Amygdala (tissue), 56 donors: ENCODE results near the gene CLCNKA.
A peak's percentile ranks its signal among the peaks of the same experiment; 100 is the strongest.
"Not testable (repeated sequence)": the region's sequence is repeated elsewhere in the genome, so short reads cannot be mapped to it uniquely, and the experiment has no call there.

ENCODE experiments used
- DNase-seq, 56 donors: peaks; one replicate each; lab custom pipeline; 2025; lab: John Stamatoyannopoulos, UW

Gene CLCNKA

DNA sequence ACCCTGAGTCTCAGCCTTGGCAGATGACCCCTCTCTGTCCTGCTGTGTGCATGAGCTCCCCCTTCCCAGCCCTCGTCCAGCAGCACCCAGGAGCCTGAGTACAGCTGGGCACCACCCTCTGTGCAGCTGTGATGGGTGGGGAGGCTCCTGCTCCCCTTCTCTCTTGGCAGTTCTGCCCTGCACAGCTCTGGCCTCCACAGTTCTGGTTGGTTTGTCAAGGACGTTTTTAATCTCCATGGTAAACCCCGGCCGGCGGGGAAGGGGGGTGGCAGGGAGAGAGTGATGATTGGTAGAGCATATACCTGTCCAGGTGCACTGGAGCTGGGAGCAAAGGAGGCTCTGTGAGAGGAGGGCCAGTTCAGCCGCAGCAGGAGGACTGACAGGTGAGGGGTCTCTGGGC lies at the start of gene CLCNKA:
CLCNKA (plus strand) TSS at position 356 of the 400 bp plus-strand sequence. CDS start 584 bp downstream, outside the sequence.
- DNase-seq = no peak

DNA sequence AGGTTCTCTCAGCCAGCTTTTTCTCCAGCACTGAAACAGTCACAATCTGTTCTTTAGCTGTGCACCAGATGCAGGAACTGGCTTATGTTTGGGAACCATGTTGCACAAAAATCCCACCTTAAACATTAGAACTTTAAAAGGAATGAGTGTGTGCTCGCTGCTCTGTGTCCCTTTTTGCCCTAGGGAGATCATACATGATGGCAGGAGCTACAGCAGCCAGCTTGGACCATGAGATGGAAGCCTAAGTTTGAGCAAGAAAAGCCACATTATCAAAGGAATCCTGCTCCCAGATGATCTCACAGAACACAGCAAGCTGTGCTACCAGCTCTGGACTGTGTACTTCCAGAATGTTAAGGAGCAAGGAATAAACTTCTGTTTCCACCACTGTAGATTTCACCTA lies 49.4 kb upstream of the CLCNKA start:
- DNase-seq = no peak

DNA sequence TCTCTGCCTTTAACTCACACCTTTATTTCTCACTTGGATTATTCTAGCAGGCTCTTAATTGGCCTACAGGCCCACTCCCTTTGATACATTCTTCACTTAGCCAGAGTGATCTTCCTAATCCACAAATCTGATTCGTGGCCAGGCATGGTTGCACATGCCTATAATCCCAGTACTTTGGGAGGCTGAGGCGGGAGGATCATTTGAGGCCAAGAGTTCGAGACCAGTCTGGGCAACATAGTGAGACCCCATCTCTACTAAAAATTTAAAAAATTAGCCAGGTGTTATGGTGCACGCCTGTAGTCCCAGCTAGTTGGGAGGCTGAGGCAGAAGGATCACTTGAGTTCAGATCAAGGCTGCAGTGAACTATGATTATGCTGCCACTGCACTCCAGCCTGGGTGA lies 48.1 kb upstream of the CLCNKA start:
- no peak for DNase-seq

DNA sequence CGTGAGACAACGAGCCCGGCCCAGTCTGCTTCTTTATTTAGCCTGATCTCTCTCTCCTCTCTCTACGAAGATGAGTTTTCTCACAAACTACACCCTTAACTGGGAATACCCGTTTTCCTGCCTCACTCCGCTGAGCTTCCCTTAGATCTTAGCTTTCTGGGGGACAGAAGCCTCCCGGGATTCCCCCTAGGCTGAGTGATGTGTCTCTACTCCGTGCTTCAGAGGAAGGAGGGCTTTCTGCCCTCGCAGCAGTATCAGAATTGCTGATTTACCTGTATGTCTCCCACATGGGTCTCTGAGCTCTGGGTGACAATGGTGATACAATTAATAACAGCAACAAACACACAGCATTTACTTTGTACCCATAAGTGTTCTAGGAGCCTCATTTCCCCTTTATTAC lies 47.0 kb upstream of the CLCNKA start:
- no peak for DNase-seq

DNA sequence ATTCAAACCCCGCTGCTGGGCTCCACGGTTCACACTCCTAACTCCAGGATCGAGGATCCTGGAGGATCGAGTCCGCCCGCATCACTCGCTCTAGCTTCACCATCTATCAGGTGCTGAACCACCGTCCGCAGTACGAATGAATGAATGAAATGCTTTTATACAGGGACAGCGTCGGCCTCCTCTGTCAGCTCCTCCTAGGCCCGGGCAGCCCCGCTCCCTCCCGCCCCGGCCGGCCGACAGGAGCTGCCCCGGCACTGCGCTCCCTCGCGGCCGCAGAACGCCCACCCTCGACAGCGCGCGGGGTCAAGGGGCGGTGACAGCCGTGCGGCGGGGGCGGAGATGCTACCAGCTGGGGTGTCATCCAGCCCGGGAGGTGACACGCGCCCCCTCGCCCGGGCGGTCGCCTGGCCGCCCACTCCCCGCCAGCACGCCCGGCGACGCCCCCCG lies 46.5 kb upstream of the CLCNKA start:
- peak in 37 of 56 donors; percentile 35 to 88 (median 70) for DNase-seq

DNA sequence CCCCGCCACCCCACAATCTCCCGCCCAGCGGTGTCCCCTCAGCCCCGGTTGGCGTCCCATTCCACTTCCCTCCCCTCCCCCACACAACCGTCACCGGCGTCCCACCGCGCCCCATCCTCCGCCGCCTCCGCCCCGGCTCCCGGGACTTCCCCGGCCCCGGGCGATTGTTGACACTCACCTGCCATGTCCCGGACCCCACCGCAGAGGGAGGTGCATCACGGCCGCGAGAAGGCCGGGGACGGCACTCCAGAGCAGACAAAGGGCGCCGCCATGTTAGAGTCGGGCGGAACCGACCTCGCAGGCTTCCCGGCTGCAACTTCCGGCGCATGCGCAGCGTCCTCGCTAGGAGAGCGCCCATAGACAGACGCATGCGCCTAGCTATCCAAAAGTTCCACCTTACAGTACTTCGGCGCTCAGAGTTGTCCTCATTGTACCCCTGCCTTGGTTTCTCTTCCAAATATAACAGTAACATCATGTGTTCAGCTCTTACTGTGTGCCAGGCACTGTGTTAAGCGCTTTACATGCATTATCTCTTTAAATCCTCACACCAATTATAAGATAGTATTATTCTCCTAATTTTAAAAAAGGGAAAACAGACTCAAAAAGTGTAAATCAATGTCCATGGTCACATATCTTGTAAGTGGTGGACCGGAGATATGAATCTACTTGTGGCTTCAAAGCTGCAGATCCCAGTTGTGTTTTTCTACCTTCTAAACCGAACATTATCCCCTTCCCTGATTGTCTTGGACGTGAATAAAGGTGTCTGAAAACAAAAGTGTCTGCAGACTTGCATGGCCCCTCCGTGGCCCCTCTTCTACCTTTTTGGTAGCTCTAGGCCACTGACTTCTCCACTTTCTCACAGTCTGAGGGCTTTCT lies 45.8 kb upstream of the CLCNKA start, which contains the start of gene ZBTB17:
ZBTB17 (minus strand) TSS at position 297 of the 876 bp plus-strand sequence. CDS start 27,606 bp downstream, outside the sequence.
- DNase-seq = peak; percentile 34 to 93 (median 81)

DNA sequence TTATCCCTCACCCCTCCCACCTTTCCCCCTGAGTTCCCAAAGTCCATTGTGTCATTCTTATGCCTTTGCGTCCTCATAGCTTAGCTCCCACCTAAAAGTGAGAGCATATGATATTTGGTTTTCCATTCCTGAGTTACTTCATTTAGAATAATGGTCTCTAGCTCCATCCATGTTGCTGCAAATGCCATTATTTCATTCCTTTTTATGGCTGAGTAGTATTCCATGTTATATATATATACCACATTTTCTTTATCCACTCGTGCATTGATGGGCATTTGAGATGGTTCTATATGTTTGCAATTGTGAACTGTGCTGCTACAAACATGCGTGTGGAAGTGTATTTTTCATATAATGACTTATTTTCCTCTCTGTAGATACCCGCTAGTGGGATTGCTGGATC lies 43.9 kb upstream of the CLCNKA start:
- not testable (repeated sequence) for DNase-seq

DNA sequence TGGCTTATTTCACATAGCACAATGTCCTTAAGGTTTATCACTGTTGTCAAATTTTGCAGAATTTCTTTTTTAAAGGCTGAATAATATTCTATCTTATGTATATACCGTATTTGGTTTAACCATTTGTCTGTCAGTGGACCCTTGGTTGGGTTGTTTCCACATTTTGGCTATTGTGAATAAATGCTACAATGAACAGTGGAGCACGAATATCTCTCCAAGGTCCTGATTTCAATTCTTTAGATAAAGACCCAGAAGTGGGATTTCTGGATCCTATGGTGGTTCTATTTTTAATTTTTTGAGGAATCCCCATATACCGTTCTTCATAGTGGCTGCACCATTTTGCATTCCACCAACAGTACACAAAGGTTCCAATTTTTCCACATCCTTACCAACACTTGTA lies 40.2 kb upstream of the CLCNKA start:
- no peak for DNase-seq

DNA sequence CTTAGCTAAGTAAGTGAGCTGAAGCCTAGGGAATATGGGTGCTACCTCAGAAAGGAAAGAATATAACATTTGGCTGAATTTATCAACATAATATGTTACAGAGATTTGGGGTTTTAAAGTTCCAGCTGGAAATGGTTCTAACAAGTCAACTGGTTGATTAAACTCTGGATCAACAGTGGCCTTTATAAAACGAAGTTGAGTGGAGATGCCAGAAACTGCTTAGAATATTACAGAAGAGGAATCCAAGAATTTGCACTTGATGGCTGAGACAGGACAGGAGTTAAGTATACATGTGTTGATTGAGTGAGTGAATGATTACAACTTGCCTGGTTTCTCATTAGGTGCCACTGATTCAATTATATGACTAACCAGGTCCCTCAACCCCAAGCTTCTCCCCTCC lies 38.6 kb upstream of the CLCNKA start:
- no peak for DNase-seq

DNA sequence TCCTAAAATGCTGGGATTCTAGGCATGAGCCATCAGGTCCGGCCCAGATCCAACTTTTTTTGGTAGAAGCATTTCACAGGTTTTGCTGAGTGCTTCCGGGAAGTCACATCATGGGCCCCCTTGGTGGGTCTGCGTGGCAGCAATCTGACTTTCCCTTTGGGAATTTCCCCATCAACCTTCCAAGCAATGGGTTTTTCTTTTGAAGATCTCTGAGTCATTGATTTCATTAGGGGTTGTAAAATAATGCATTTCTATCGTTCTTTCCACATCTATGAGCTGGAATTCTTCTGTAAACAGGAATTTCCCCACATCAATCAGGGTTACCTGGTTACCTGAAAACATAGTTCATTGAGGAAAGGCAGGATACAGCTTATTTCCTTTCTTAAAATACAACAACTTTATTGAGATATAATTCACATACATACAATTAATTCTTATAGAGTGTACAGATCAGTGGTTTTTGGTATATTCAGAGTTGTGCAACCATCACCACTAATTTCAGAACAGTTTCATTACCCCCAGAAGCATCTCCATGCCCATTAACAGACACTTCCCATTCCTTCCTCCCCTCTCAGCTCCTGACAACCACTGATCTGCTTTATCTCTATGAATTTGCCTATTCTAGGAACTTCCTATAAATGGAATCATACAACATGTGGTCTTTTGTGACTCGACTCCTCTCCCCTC lies 36.1 kb upstream of the CLCNKA start:
- no peak for DNase-seq

DNA sequence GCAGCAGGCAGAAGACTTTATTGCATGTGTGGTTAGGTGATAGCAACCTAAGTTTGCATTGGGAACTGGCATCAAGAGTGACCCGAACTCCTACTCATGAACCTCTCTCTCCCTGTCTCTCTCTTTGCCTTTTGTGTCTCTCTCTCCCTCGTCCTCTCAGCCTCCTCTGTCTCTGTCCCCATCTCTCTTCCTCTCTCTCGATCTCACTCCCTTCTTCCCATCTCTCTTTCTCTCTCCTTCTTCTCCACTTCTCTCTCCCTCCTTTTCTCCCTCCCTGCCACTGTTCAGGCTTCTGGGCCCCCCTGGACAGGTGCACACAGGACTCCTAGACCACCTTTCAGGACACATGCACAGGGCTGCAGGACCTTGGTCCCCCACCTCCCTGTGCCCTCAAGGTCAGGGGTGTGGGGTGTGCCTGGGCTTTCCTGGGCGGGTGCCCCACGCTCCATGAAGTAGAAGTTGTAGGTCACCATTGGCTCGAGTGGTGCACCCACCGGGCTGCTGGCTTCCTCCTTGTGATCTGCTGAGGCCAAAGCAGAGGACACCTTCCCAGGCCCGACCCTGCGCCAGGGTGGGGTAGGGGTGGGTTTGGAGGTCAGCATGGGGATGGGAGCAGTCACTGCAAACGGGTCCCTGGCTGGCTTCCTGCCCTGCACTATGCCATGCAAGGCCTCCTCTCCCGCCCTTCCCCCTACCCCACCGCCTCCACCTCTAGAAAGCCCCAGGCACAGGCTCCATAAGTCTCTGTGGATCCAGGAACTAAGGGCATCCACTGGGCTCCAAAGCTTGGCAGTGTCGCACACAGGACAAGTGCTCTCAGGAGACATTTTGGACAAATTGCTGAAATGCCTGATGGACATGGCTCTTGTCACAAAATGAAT lies 32.7 kb upstream of the CLCNKA start:
- no peak for DNase-seq

DNA sequence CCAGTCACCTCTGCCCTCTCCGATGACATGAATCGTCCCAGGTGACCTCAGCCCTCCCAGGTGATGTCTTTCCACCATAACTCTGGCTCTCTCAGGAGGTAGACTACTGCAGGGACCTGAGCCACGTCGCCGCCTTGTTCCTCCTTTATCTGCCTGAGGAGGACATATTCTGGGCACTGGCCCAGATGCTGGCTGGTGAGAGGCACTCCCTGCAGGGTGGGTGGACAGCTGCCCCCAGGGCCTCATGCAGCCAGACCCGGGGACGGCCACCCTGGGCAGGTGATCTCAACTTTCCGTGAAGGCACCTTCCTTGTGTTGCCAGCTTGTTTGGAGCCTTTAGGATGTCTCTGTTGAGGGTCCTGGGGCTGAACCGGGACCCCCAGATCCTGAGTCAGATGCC lies 32.1 kb upstream of the CLCNKA start:
- no peak for DNase-seq

DNA sequence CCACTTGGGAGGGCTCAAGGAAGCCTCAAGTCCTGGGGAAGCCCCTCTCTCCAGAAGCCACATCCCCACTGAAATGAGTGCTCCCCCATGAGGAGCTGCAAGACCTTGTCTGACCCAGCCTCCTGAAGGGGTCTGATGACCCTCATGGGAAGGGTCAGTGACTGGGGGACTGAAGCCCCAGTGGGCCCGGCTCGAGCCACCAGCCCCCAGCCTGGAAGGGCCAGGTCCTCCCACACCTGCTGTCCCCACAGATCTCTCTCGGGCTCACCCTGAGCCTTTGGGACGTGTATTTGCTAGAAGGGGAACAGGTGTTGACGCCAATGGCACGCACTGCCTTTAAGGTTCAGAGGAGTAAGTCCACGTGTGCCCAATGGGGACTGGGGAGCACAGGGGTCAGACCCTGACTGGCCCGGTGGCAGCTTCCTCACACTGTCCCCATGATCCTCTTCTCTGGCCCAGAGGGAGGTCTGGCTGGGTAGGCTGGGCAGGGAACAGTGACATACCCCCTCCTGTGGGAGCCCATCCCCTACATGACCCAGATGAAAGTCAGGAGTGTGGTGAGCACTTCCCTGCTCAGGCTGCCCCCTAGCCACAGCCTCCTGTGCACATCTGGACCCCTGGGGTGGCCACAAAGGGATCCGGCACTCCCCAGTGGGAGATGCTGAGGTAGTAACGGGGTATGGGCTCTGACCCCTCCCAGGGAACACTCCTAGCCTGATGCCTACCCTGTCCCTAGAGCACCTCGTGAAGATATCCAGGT lies 30.2 kb upstream of the CLCNKA start:
- no peak for DNase-seq

DNA sequence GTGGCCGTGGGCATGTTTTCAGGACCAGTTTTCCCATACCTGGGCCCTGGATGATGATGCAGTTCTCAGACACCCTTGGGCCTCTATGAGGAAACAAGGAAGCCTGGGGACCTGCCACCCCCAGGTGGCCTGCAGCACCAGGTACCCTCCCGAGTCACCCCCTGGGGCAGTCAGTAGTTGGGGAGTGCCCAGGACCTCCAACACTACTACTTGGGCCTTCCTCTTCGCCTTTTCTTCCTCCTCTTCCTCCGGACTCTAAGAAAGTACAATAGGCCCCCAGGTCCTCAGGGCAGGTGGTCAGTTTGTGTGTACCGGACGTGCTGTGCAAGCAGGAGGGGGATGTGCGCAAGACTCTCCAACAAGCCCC lies 29.7 kb upstream of the CLCNKA start:
- DNase-seq = no peak

DNA sequence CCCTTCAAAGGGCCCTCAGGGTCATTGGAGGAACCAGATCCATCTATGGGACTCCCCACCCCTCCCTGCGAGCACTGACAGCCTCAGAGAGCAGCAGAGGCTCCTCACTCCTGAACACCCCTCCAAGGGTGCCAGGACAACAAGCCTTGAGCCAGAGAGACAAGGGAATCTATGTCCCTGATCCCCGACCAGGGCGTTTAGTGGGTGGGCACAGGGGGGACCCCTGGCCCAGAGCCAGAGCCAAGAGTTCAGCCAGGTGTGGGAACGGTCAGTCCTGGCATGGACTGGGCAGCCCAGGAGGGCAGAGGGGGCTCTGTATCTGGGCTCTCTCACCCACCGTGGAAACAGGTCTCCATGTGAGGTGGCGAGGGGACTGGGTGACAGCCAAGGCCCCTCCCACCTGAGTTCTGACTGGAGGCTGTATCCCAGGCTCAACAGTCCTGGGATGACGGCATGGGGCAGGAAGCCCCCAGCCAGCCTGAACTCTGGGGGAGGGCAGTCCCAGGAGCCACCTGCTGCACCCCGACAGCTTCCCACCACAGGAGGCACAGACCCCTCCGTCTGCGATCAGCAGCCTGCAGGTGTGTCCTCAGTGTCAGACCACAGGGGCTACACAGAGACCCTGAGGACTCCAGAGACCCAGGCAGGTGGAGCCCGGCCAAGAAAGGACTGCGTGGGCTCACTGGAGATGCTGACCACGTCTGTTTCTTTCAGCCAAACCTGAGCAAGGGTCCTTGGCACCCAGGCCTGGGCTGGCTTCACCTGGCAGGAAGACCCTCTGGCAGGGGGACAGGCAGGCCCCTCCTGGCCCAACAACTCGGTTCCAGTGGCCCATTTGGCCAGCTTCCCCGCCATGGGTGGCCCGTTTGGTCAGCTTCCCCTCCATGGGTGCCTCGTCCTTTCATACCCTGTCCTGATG lies 29.0 kb upstream of the CLCNKA start:
- DNase-seq = no peak

DNA sequence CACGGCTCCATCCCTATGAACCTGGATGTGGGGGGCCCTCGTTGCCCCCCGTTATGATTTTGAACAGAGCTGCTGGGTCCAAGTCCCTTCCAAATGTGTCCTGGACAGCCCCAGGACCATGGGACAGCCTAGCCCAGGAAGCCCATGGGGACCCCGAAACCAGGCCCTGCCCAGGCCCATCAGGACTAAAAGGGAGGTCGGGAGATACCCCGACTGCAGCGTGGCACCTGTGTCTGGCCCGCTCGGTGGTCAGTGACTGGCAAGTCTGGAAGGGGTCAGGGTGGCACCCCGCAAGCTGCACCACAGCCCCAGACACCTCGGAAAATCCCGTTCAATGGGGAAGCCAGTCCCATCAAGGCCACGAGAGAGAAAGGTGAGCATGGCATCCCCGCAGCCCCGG lies 28.2 kb upstream of the CLCNKA start:
- DNase-seq = no peak

DNA sequence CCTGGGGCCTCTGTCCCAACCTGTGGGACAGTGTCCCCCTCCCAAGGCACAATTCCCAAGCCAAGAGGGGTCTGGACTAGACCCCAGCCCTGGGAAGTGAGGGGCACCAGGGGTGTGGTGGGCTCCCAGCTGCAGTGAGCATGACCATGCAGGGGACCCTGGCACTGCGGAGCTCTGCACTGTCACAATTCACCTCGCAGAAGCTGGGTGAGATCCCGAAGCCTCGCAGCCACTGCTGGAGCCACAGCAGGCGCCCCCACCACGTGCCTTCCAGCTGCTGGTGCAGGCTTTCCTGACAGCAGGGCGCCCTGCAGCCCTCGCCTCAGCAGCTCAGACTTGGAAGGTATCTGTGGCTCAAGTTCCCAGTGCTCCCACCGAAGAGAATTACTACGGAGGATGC lies 27.8 kb upstream of the CLCNKA start:
- no peak for DNase-seq

DNA sequence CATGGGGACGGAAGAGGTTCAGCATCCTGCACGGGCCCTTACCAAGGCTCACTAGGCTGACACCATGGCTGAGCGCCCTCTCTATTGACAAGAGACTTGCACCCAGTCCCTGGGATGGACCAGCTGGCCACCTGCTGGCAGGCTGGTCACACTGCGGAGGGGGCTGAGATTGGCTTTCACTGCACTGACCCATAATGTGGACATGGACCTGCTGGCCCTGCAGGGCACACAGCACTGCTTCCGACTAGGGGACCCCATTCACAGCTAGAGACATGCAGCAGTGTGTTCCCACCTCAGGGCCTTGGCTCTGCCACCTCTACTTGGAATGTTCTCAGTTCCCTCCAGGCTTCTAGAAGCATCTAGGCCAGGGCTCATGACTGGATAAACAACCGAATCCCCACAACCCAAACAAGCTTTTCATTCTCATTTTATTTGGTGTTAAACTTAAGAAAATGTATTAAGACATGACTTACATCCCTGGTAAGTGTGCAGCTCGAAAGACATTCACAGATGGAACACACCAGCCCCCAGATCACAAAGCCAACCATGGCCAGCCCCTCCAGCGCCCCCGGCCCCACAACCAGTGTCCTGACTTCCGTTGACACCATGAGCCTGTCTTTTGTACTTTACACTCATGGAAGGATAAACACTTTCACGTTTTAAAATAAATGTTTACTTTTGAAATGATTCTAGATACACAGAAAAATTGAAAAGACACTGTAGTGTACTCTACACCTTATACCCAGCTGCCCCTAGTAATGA lies 27.1 kb upstream of the CLCNKA start:
- peak in 43 of 56 donors; percentile 13 to 87 (median 53) for DNase-seq
